ENCODE results near the gene NANOS1.

Gene NANOS1

GRCh38 chr10:119073584-119073983, 44.1 kb downstream of the NANOS1 start:
- DNase-seq (ENCODE audit: low read depth) = no peak
- no peak for TF ChIP-seq MYC (IDR thresholded peaks at IDR 0.05; ENCODE audit: low read depth, low read length)
- peak overlapping the region; percentile 4 for H3K4me3 ChIP-seq (ENCODE audit: low read depth, low read length)

- H3K4me3 ChIP-seq (ENCODE audit: low read depth, low read length) = peak overlapping the region; percentile 99
- peak; percentile 36 for DNase-seq (ENCODE audit: low read depth)
These were observed 49.1 kb downstream of the NANOS1 start for GRCh38 chr10:119078422-119079179.

DNA sequence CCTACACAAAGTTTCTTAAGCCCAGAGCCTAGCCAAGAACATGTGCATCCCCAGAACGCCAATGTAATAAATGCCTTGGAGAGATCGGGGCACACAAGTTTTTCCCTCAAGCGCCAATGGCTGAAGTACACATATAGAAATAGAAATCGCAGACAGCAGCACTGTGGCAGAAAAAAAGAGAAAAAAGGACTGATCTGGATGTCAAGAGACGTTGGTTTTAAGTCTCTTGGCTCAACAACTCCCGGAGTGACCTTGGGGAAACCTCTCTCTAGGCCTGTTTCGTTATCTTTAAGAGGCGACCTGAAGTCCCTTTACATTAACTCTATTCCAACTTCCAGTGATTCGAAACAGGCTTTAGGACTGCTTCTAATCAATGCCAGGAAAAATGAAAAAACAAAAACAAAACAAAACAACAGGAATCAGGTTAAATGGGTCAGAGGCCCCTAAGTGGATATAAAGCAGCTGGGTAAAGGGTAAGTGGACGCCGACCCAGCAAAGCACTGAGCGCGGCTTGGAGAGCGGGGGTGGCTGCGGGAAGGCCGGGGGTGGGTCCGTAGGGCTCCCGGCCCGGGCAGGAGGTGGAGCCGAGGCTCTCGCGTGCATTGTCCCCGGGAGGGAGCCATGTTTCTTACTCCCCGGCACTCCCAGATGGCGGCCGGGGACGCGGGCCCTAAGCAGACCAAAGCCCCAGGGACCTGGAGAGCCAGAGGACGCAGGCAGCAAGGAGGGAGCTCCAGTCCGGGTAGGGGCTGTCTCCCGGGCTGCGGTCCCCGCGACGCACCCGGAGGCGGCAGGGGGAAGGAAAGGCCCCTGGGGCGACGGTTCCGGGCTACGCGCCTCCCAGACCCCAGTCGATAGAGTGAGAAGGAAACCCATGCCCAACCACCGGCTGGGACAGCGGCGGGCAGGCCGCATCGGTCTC, 50.3 kb downstream of the NANOS1 start:
- TF ChIP-seq MAX (IDR thresholded peaks at IDR 0.05; ENCODE audit: low read depth, low read length) (0 out of 2 replicates have a peak, but pooled peaks have one; percentile 26), MYC (IDR thresholded peaks at IDR 0.05; ENCODE audit: low read depth, low read length) (no peak; the same call in 1 of the 2 replicates)
- peak overlapping the region; percentile 99 for H3K4me3 ChIP-seq (ENCODE audit: low read depth, low read length)
- peak; percentile 86 for DNase-seq (ENCODE audit: low read depth)

More at GRCh38 chr10:119078422-119079179, 49.1 kb downstream of the NANOS1 start:
- TF ChIP-seq CTCF (IDR thresholded peaks at IDR 0.05; ENCODE audit: low read depth, low read length) (no peak), MAX (IDR thresholded peaks at IDR 0.05; ENCODE audit: low read depth, low read length) (no peak), MYC (IDR thresholded peaks at IDR 0.05; ENCODE audit: low read depth, low read length) (no peak), POLR2A (IDR thresholded peaks at IDR 0.05; ENCODE audit: extremely low read depth, insufficient read length) (no peak)

DNA sequence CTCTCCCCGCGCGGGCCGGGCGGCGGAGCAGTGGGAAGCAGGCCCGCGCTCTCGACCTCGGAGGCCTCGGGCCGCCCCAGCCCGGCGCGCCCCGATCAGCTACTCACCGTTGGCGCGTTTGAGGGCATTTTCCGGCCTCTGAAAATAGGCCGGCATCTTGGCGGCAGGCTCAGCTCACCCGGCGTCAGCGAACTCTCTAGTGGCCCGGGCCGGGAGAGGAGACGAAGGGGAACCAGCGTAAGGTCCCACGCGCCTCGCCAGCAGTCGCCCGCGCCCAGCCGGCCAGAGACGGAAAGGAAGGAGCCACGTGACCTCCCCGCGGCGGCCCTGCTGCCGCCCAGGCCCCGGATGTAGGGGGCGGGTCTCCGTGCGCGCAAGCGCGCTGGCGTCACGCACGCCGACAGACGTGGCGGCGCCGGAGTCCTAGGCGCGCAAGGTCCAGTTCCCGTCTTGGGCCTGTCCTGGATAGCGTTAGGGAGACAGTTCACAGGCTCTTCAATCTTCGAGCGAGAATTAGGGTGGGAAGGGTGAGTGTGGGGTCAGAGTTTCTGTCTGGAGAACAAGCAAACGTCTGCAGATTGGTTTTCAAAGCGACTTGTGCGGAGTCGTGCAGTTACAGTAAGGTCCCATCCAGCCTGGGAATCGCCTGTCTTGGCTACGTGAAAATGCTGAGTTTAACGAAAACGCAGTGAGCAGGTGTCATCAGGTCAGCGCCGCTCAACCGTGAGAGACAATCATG, 51.2 kb downstream of the NANOS1 start, which contains the start of gene EIF3A:
TSS of gene EIF3A (minus strand) at position 297 of the 739 bp plus-strand sequence. CDS start at position 156, 141 bp downstream.
- DNase-seq (ENCODE audit: low read depth) = peak; percentile 96
- peak within 1 kb of the TSS; percentile 99 for H3K4me3 ChIP-seq (ENCODE audit: low read depth, low read length)
- TF ChIP-seq MYC (IDR thresholded peaks at IDR 0.05; ENCODE audit: low read depth, low read length) = peak; percentile 99
- TF ChIP-seq CTCF (IDR thresholded peaks at IDR 0.05; ENCODE audit: low read depth, low read length) = no peak
- peak; percentile 99 for TF ChIP-seq POLR2A (IDR thresholded peaks at IDR 0.05; ENCODE audit: extremely low read depth, insufficient read length)
- peak; percentile 99 for TF ChIP-seq MAX (IDR thresholded peaks at IDR 0.05; ENCODE audit: low read depth, low read length)

Data from NB4 (cell line).